Measurements from ENCODE around the gene CCDC27.

Gene CCDC27

GRCh38 chr1:3762873-3763228 lies 10.6 kb downstream of the CCDC27 start:
- DNase-seq (ENCODE audit: low read depth): no peak
- H3K4me3 ChIP-seq (ENCODE audit: low read depth, low read length): no peak overlapping the region
- no peak for TF ChIP-seq CTCF (IDR thresholded peaks at IDR 0.05; ENCODE audit: low read depth, low read length, missing control alignments)

GRCh38 chr1:3763351-3764125 lies 11.3 kb downstream of the CCDC27 start:
- no peak overlapping the region for H3K4me3 ChIP-seq (ENCODE audit: low read depth, low read length)
- no peak for TF ChIP-seq CTCF (IDR thresholded peaks at IDR 0.05; ENCODE audit: low read depth, low read length, missing control alignments)
- no peak for DNase-seq (ENCODE audit: low read depth)

GRCh38 chr1:3767328-3767925 lies 15.2 kb downstream of the CCDC27 start:
- H3K4me3 ChIP-seq (ENCODE audit: low read depth, low read length): no peak overlapping the region
- no peak for TF ChIP-seq CTCF (IDR thresholded peaks at IDR 0.05; ENCODE audit: low read depth, low read length, missing control alignments)
- DNase-seq (ENCODE audit: low read depth): no peak

GRCh38 chr1:3768811-3769390 lies 16.7 kb downstream of the CCDC27 start:
- TF ChIP-seq CTCF (IDR thresholded peaks at IDR 0.05; ENCODE audit: low read depth, low read length, missing control alignments): no peak
- H3K4me3 ChIP-seq (ENCODE audit: low read depth, low read length): no peak overlapping the region
- no peak for DNase-seq (ENCODE audit: low read depth)

- H3K4me3 ChIP-seq (ENCODE audit: low read depth, low read length): no peak overlapping the region
- no peak for DNase-seq (ENCODE audit: low read depth)
- TF ChIP-seq CTCF (IDR thresholded peaks at IDR 0.05; ENCODE audit: low read depth, low read length, missing control alignments): no peak
Measured at GRCh38 chr1:3770047-3770765, 18.0 kb downstream of the CCDC27 start.

- DNase-seq (ENCODE audit: low read depth): no peak
- peak overlapping the region; percentile 59 for H3K4me3 ChIP-seq (ENCODE audit: low read depth, low read length)
- TF ChIP-seq CTCF (IDR thresholded peaks at IDR 0.05; ENCODE audit: low read depth, low read length, missing control alignments): no peak
Measured at GRCh38 chr1:3771108-3772026, 19.1 kb downstream of the CCDC27 start.

Measured in GM12864 (cell line).